B cell (primary cell): Measurements from ENCODE around the gene PHTF2. TPM values are rescaled to one million over a fixed set of nuclear protein-coding genes. Genes with fewer than 3 reads are reported as not detected.

Experiments
- ATAC-seq: fragments of 200-7000 bp; cut with Tn5 transposase; one replicate; pipeline ENCODE4 v1.10.0; 2021; ENCODE audit warnings: low read depth, mild to moderate bottlenecking, moderate number of reproducible peaks, moderate library complexity
- CTCF ChIA-PET: fragments of 350-600 bp; sonication (Branson Sonifier 250); formaldehyde crosslinking; loops from one replicate; lab custom pipeline; 2021; ENCODE audit warnings: antibody characterized with exemption, inconsistent platforms; lab: Charles Lee
- POLR2A ChIA-PET: fragments of 350-600 bp; sonication (Branson Sonifier 250); formaldehyde crosslinking; loops from one replicate; lab custom pipeline; 2021; ENCODE audit warnings: antibody characterized with exemption; lab: Charles Lee
- DNase-seq: peaks from one replicate; pipeline ENCODE4 v3.0.0; 2013
- H2AFZ ChIP-seq: 2 replicates; pipeline ENCODE4 v1.6.1; 2012; ENCODE audit warnings: mild to moderate bottlenecking, low read depth, low read length; ENCODE audit not compliant: insufficient read depth, poor library complexity, severe bottlenecking
- H3K27ac ChIP-seq, 2 donors: 1 replicate in 1 of 2; 2 replicates in 1 of 2; pipeline ENCODE4 v1.5.1; 2012 to 2013; ENCODE audit warnings: low read length in 2 of 2, mild to moderate bottlenecking in 2 of 2, moderate library complexity in 1 of 2
- H3K27me3 ChIP-seq, 4 experiments: fragments of 200-600 bp in 1 of 4; sonication (generic) in 1 of 4; replicated peaks in 1 of 4; 1 replicate in 2 of 4; 2 replicates in 2 of 4; pipeline versions ENCODE4 v1.6.1 to v1.7.0; 2013 to 2016; ENCODE audit warnings: low read length in 3 of 4, mild to moderate bottlenecking in 2 of 4, mixed read lengths in 1 of 4, moderate library complexity in 1 of 4; ENCODE audit not compliant: insufficient read depth in 4 of 4, control insufficient read depth in 3 of 4; ENCODE audit errors: control extremely low read depth in 1 of 4
- H3K36me3 ChIP-seq, 2 experiments: replicated peaks in 1 of 2; 1 replicate in 1 of 2; 2 replicates in 1 of 2; pipeline versions ENCODE4 v1.6.1 to v1.7.1; 2013; ENCODE audit warnings: low read length in 1 of 2; ENCODE audit not compliant: insufficient read depth in 2 of 2, control insufficient read depth in 1 of 2; ENCODE audit errors: control extremely low read depth in 1 of 2, extremely low read depth in 1 of 2
- H3K4me1 ChIP-seq, 2 donors: fragments of 200-600 bp in 1 of 2; sonication (generic) in 1 of 2; 1 replicate in 1 of 2; 2 replicates in 1 of 2; pipeline versions ENCODE4 v1.5.1 to v1.6.1; 2013 to 2017; ENCODE audit warnings: low read length in 2 of 2; ENCODE audit not compliant: control insufficient read depth in 2 of 2, insufficient read depth in 2 of 2
- H3K4me2 ChIP-seq: replicated peaks from 2 replicates; pipeline ENCODE3; 2012; ENCODE audit warnings: mild to moderate bottlenecking, low read depth, low read length; ENCODE audit not compliant: poor library complexity, severe bottlenecking
- H3K4me3 ChIP-seq, 5 experiments: fragments of 200-600 bp in 1 of 5; sonication (generic) in 1 of 5; 1 replicate in 3 of 5; 2 replicates in 2 of 5; pipeline versions ENCODE4 v1.5.1 to v1.7.0; 2011 to 2016; ENCODE audit warnings: low read length in 4 of 5, mild to moderate bottlenecking in 4 of 5, low read depth in 2 of 5, control low read depth in 1 of 5, moderate library complexity in 1 of 5; ENCODE audit not compliant: insufficient read depth in 1 of 5; ENCODE audit errors: control extremely low read depth in 1 of 5, extremely low read depth in 1 of 5
- H3K79me2 ChIP-seq: fragments of 200-600 bp; sonication (generic); one replicate; pipeline ENCODE4 v1.6.0; 2016; ENCODE audit warnings: low read length; ENCODE audit not compliant: control insufficient read depth, insufficient read depth
- H3K9ac ChIP-seq: fragments of 200-600 bp; sonication (generic); 2 replicates; pipeline ENCODE4 v1.6.1; 2017; ENCODE audit warnings: mild to moderate bottlenecking, low read length, moderate library complexity
- H3K9me3 ChIP-seq, 3 donors: one replicate each; pipeline versions ENCODE4 v1.6.1 to v1.7.1; 2013; ENCODE audit warnings: low read length in 2 of 3; ENCODE audit not compliant: control insufficient read depth in 2 of 3, insufficient read depth in 1 of 3; ENCODE audit errors: control extremely low read depth in 1 of 3
- H4K20me1 ChIP-seq: 2 replicates; pipeline ENCODE4 v1.6.0; 2012; ENCODE audit warnings: mild to moderate bottlenecking, low read length; ENCODE audit not compliant: insufficient read depth, control insufficient read depth, poor library complexity, severe bottlenecking
- H3K27ac Mint-ChIP-seq: one replicate; pipeline ENCODE4 v1.8.0; 2021; ENCODE audit warnings: mixed read lengths
- H3K27me3 Mint-ChIP-seq: one replicate; pipeline ENCODE4 v1.8.0; 2021; ENCODE audit warnings: mixed read lengths
- H3K4me1 Mint-ChIP-seq: one replicate; pipeline ENCODE4 v1.8.0; 2021; ENCODE audit warnings: mixed read lengths
- H3K4me3 Mint-ChIP-seq: one replicate; pipeline ENCODE4 v1.8.0; 2021; ENCODE audit warnings: mixed read lengths
- H3K9me3 Mint-ChIP-seq: one replicate; pipeline ENCODE4 v1.8.0; 2022; ENCODE audit warnings: mixed read lengths; ENCODE audit not compliant: insufficient read depth
- EZH2 ChIP-seq: IDR thresholded peaks from 2 replicates; pipeline ENCODE4 v1.6.1; 2012; ENCODE audit warnings: borderline replicate concordance, low read depth, mild to moderate bottlenecking, moderate library complexity, low read length; ENCODE audit not compliant: insufficient read depth, poor library complexity, severe bottlenecking
- WGBS: methylation state at CpG from one replicate; pipeline ENCODE4 v1.1.5; 2013; ENCODE audit warnings: missing lambda C conversion rate; ENCODE audit not compliant: insufficient coverage; 5-methylcytosine and 5-hydroxymethylcytosine counted together
- intact Hi-C: fragments of 100-400 bp; cut with micrococcal nuclease; formaldehyde crosslinking; loops from one replicate; pipeline ENCODE4 v1.10.0; 2022
- polyA plus RNA-seq: library from polyadenylated mRNA; depleted of rRNA; stranded (reverse); fragments of >200 nt; gene quantifications from 2 replicates; pipeline ENCODE4 v1.2.3, GENCODE V29; 2012
- total RNA-seq, 2 donors: library from RNA; stranded (reverse); fragments of 120-200 nt in 1 of 2; gene quantifications; 1 replicate in 1 of 2; 2 replicates in 1 of 2; pipeline versions ENCODE4 v1.2.3 to v1.2.4, GENCODE V29; 2013 to 2022
- TF ChIP-seq, protein P1 (sequence below): fragments of 200-600 bp; IDR thresholded peaks from one replicate; pipeline ENCODE4 v1.8.0; 2022; ENCODE audit warnings: antibody characterized with exemption, mild to moderate bottlenecking

The PHTF2 gene
- total and polyA plus RNA-seq, 2 donors (not counting 1 experiment from before 2014, with no cell fraction given), result 35.3 to 44.8 TPM

GRCh38 chr7:77799078-77799964 lies 748 bp downstream of the PHTF2 start:
- H2AFZ ChIP-seq, result peak overlapping the region; percentile 85
- under 1% methylated on average over 51 of the region's 55 CpGs for WGBS
- ATAC-seq, result no peak
- H3K4me2 ChIP-seq, result peak overlapping the region; percentile 88
- H3K36me3 ChIP-seq, result peaks cover 0 to 2% of the 10 kb centered on the region in 2 experiments
- ChIA-PET POLR2A (interaction anchor here (1.0 to 3.0 kb wide), 2 partner anchors 23 to 25 kb away, joined by 6 to 20 read pairs; no protein-coding TSS in a partner anchor), CTCF (interaction anchor here (0.5 to 3.1 kb wide), 10 partner anchors 22 to 1462 kb away, joined by 3 to 13 read pairs (median 4); partner anchors contain the start of gene RSBN1L)
- peaks cover 93% of the 10 kb centered on the region for H3K79me2 ChIP-seq
- Mint-ChIP-seq H3K4me3 (peak overlapping the region; percentile 91), H3K9me3 (no peaks in the 10 kb centered on the region), H3K27ac (peak overlapping the region; percentile 92), H3K4me1 (peaks cover 80% of the 10 kb centered on the region), H3K27me3 (no peaks in the 10 kb centered on the region)
- no peak for TF ChIP-seq EZH2
- TF ChIP-seq, protein P1, sequence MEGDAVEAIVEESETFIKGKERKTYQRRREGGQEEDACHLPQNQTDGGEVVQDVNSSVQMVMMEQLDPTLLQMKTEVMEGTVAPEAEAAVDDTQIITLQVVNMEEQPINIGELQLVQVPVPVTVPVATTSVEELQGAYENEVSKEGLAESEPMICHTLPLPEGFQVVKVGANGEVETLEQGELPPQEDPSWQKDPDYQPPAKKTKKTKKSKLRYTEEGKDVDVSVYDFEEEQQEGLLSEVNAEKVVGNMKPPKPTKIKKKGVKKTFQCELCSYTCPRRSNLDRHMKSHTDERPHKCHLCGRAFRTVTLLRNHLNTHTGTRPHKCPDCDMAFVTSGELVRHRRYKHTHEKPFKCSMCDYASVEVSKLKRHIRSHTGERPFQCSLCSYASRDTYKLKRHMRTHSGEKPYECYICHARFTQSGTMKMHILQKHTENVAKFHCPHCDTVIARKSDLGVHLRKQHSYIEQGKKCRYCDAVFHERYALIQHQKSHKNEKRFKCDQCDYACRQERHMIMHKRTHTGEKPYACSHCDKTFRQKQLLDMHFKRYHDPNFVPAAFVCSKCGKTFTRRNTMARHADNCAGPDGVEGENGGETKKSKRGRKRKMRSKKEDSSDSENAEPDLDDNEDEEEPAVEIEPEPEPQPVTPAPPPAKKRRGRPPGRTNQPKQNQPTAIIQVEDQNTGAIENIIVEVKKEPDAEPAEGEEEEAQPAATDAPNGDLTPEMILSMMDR, result peak; percentile 55
- no peaks in the 10 kb centered on the region for H3K9me3 ChIP-seq
- peak overlapping the region; percentile 79 to 97 (median 91) for H3K4me3 ChIP-seq
- peaks cover 50 to 57% of the 10 kb centered on the region in 2 donors for H3K4me1 ChIP-seq
- H4K20me1 ChIP-seq, result peaks cover 15% of the 10 kb centered on the region
- H3K27me3 ChIP-seq, result no peaks in the 10 kb centered on the region
- H3K27ac ChIP-seq, result peak overlapping the region; percentile 77 to 87
- intact Hi-C loops, result loop anchor here (5.0 kb wide), 1 partner anchor 42 kb away; no protein-coding TSS in a partner anchor
- H3K9ac ChIP-seq, result peak overlapping the region; percentile 88
- peak; percentile 60 for DNase-seq
